Neural cell (in vitro differentiated cells): ENCODE data around the gene SHROOM2.
"Not testable (repeated sequence)": the region's sequence is repeated elsewhere in the genome, so short reads cannot be mapped to it uniquely, and the experiment has no call there.

Experiments used
- CTCF ChIP-seq: fragments of 450-650 bp; IDR thresholded peaks from 2 replicates; pipeline ENCODE4 v1.5.1; 2014; ENCODE audit warnings: antibody characterized with exemption, mild to moderate bottlenecking, moderate library complexity; ENCODE audit not compliant: poor library complexity, severe bottlenecking
- EP300 ChIP-seq: fragments of 450-650 bp; conservative IDR thresholded peaks from 2 replicates; pipeline ENCODE4 v1.6.1; 2014; ENCODE audit warnings: antibody characterized with exemption, mild to moderate bottlenecking, moderate library complexity; ENCODE audit not compliant: poor library complexity, severe bottlenecking
- EZH2 ChIP-seq: fragments of 200-600, 300-800 bp; shearing (Covaris generic), sonication (generic); IDR thresholded peaks from 2 replicates; pipeline ENCODE4 v1.6.1; 2014; ENCODE audit warnings: antibody characterized with exemption, low read length, borderline replicate concordance, mild to moderate bottlenecking; ENCODE audit not compliant: insufficient read depth, poor library complexity, severe bottlenecking
- MXI1 ChIP-seq: fragments of 450-650 bp; conservative IDR thresholded peaks from 2 replicates; pipeline ENCODE4 v1.6.1; 2014; ENCODE audit warnings: antibody characterized with exemption, mild to moderate bottlenecking; ENCODE audit not compliant: poor library complexity, severe bottlenecking
- POLR2AphosphoS5 ChIP-seq: IDR thresholded peaks from 2 replicates; pipeline ENCODE4 v1.6.1; 2012
- REST ChIP-seq: IDR thresholded peaks from 2 replicates; pipeline ENCODE4 v1.6.1; 2012; ENCODE audit warnings: borderline replicate concordance
- SMC3 ChIP-seq: fragments of 450-650 bp; conservative IDR thresholded peaks from 2 replicates; pipeline ENCODE4 v1.6.1; 2014; ENCODE audit warnings: antibody characterized with exemption, mild to moderate bottlenecking, moderate library complexity; ENCODE audit not compliant: poor library complexity
- TAF1 ChIP-seq: IDR thresholded peaks from 2 replicates; pipeline ENCODE4 v1.6.1; 2012; ENCODE audit warnings: low read depth

GRCh38 chrX:9858684-9859083 lies 72.5 kb downstream of the SHROOM2 start:
- not testable (repeated sequence) for TF ChIP-seq EP300, CTCF, SMC3, MXI1, EZH2, TAF1, POLR2AphosphoS5, REST
